ENCODE results near the gene ZNF566. TPM values are rescaled to one million over a fixed set of nuclear protein-coding genes. Genes with fewer than 3 reads are reported as not detected.

ZNF566 gene
- total and polyA plus RNA-seq, 2 donors (not counting 1 experiment from before 2014, with no cell fraction given): 6.0 to 15.4 TPM

- no peak for DNase-seq (ENCODE audit: low read depth in 2 of 2)
- Histone ChIP-seq H3K27ac (ENCODE audit: insufficient read depth, low read length) (no peak overlapping the region), H2AFZ (ENCODE audit: low read length) (no peak overlapping the region), H3K9me3 (ENCODE audit: control insufficient read depth, insufficient read depth, low read depth, low read length) (no peaks in the 10 kb centered on the region), H4K20me1 (ENCODE audit: control insufficient read depth, extremely low read depth, insufficient read depth, low read length) (no peaks in the 10 kb centered on the region), H3K79me2 (ENCODE audit: control insufficient read depth, insufficient read depth, low read length) (no peaks in the 10 kb centered on the region), H3K27me3 (ENCODE audit: control insufficient read depth, insufficient read depth, low read length) (no peaks in the 10 kb centered on the region), H3K36me3 (ENCODE audit: control insufficient read depth, insufficient read depth, low read length) (no peaks in the 10 kb centered on the region), H3K4me3 (replicated peaks in 1 of 4; ENCODE audit: control extremely low read depth in 1 of 4, insufficient read depth in 1 of 4, low read depth in 3 of 4, low read length in 4 of 4) (no peak overlapping the region), H3K4me1 (ENCODE audit: control insufficient read depth, extremely low read depth, insufficient read depth, low read length) (no peaks in the 10 kb centered on the region), H3K4me2 (ENCODE audit: extremely low read depth, insufficient read depth, low read length) (no peak overlapping the region), H3K9ac (ENCODE audit: insufficient read depth, low read length) (no peak overlapping the region)
- TF ChIP-seq EZH2 (IDR thresholded peaks at IDR 0.05; ENCODE audit: low read length, missing control alignments): no peak
- TF ChIP-seq, protein P1, sequence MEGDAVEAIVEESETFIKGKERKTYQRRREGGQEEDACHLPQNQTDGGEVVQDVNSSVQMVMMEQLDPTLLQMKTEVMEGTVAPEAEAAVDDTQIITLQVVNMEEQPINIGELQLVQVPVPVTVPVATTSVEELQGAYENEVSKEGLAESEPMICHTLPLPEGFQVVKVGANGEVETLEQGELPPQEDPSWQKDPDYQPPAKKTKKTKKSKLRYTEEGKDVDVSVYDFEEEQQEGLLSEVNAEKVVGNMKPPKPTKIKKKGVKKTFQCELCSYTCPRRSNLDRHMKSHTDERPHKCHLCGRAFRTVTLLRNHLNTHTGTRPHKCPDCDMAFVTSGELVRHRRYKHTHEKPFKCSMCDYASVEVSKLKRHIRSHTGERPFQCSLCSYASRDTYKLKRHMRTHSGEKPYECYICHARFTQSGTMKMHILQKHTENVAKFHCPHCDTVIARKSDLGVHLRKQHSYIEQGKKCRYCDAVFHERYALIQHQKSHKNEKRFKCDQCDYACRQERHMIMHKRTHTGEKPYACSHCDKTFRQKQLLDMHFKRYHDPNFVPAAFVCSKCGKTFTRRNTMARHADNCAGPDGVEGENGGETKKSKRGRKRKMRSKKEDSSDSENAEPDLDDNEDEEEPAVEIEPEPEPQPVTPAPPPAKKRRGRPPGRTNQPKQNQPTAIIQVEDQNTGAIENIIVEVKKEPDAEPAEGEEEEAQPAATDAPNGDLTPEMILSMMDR (conservative IDR thresholded peaks at IDR 0.05 in 1 of 2, IDR thresholded peaks at IDR 0.05 in 1 of 2; ENCODE audit: low read depth in 1 of 2, low read length in 2 of 2): no peak
Observed at GRCh38 chr19:36482876-36483275, 6.5 kb downstream of the ZNF566 start.

GRCh38 chr19:36460046-36460445, 29.3 kb downstream of the ZNF566 start:
- Histone ChIP-seq H3K4me2 (ENCODE audit: extremely low read depth, insufficient read depth, low read length) (no peak overlapping the region), H4K20me1 (ENCODE audit: control insufficient read depth, extremely low read depth, insufficient read depth, low read length) (no peaks in the 10 kb centered on the region)
- TF ChIP-seq, protein P1 (conservative IDR thresholded peaks at IDR 0.05 in 1 of 2, IDR thresholded peaks at IDR 0.05 in 1 of 2; ENCODE audit: low read depth in 1 of 2, low read length in 2 of 2): no peak
- TF ChIP-seq EZH2 (IDR thresholded peaks at IDR 0.05; ENCODE audit: low read length, missing control alignments): no peak

GRCh38 chr19:36456831-36457230, 32.5 kb downstream of the ZNF566 start:
- Histone ChIP-seq H3K4me2 (ENCODE audit: extremely low read depth, insufficient read depth, low read length) (no peak overlapping the region), H3K27me3 (ENCODE audit: control insufficient read depth, insufficient read depth, low read length) (no peaks in the 10 kb centered on the region), H3K9ac (ENCODE audit: insufficient read depth, low read length) (no peak overlapping the region)

More at GRCh38 chr19:36460046-36460445, 29.3 kb downstream of the ZNF566 start:
- Histone ChIP-seq H3K9me3 (ENCODE audit: control insufficient read depth, insufficient read depth, low read depth, low read length) (no peaks in the 10 kb centered on the region), H3K4me3 (replicated peaks in 1 of 4; ENCODE audit: control extremely low read depth in 1 of 4, insufficient read depth in 1 of 4, low read depth in 3 of 4, low read length in 4 of 4) (no peak overlapping the region), H3K27me3 (ENCODE audit: control insufficient read depth, insufficient read depth, low read length) (no peaks in the 10 kb centered on the region), H3K36me3 (ENCODE audit: control insufficient read depth, insufficient read depth, low read length) (no peaks in the 10 kb centered on the region), H3K4me1 (ENCODE audit: control insufficient read depth, extremely low read depth, insufficient read depth, low read length) (no peaks in the 10 kb centered on the region), H2AFZ (ENCODE audit: low read length) (no peak overlapping the region), H3K9ac (ENCODE audit: insufficient read depth, low read length) (no peak overlapping the region), H3K27ac (ENCODE audit: insufficient read depth, low read length) (no peak overlapping the region), H3K79me2 (ENCODE audit: control insufficient read depth, insufficient read depth, low read length) (no peaks in the 10 kb centered on the region)
- DNase-seq (ENCODE audit: low read depth in 2 of 2): peak in 1 of 2 donors; percentile 67

More at GRCh38 chr19:36456831-36457230, 32.5 kb downstream of the ZNF566 start:
- Histone ChIP-seq H3K4me3 (replicated peaks in 1 of 4; ENCODE audit: control extremely low read depth in 1 of 4, insufficient read depth in 1 of 4, low read depth in 3 of 4, low read length in 4 of 4) (no peak overlapping the region), H3K79me2 (ENCODE audit: control insufficient read depth, insufficient read depth, low read length) (no peaks in the 10 kb centered on the region), H4K20me1 (ENCODE audit: control insufficient read depth, extremely low read depth, insufficient read depth, low read length) (no peaks in the 10 kb centered on the region), H3K4me1 (ENCODE audit: control insufficient read depth, extremely low read depth, insufficient read depth, low read length) (no peaks in the 10 kb centered on the region), H2AFZ (ENCODE audit: low read length) (no peak overlapping the region), H3K36me3 (ENCODE audit: control insufficient read depth, insufficient read depth, low read length) (no peaks in the 10 kb centered on the region), H3K27ac (ENCODE audit: insufficient read depth, low read length) (no peak overlapping the region), H3K9me3 (ENCODE audit: control insufficient read depth, insufficient read depth, low read depth, low read length) (no peaks in the 10 kb centered on the region)
- no peak for TF ChIP-seq EZH2 (IDR thresholded peaks at IDR 0.05; ENCODE audit: low read length, missing control alignments)
- TF ChIP-seq, protein P1 (conservative IDR thresholded peaks at IDR 0.05 in 1 of 2, IDR thresholded peaks at IDR 0.05 in 1 of 2; ENCODE audit: low read depth in 1 of 2, low read length in 2 of 2): no peak
- no peak for DNase-seq (ENCODE audit: low read depth in 2 of 2)

All from fibroblast of lung (primary cell).